Endothelial cell of umbilical vein (primary cell): ENCODE results near the gene NSUN4. TPM values are rescaled to one million over a fixed set of nuclear protein-coding genes. Genes with fewer than 3 reads are reported as not detected.

Source experiments
- BruUV-seq: library from RNA; stranded (reverse); fragments of 400-500 nt; replicated peaks from 2 replicates; lab custom pipeline; 2021; lab: Mats Ljungman, UMichigan
- CTCF ChIA-PET: fragments of 300-600, 350-600 bp; sonication (Branson Sonifier 250); formaldehyde crosslinking; loops from one replicate; lab custom pipeline; 2021; ENCODE audit warnings: antibody characterized with exemption, inconsistent platforms; lab: Charles Lee
- POLR2A ChIA-PET: fragments of 300-600, 350-600 bp; sonication (Branson Sonifier 250); formaldehyde crosslinking; loops from one replicate; lab custom pipeline; 2021; ENCODE audit warnings: antibody characterized with exemption, inconsistent platforms; lab: Charles Lee
- DNase-seq: peaks from one replicate; pipeline ENCODE4 v3.0.0-alpha.2; 2011; ENCODE audit warnings: low read depth, low spot score
- FAIRE-seq: peaks from 2 replicates; lab custom pipeline; 2011; peaks lifted over from hg19 to GRCh38; lab: Jason Lieb, UNC
- H2AFZ ChIP-seq: 2 replicates; pipeline ENCODE4 v1.6.0; 2012; ENCODE audit warnings: low read depth, low read length, control low read depth, inconsistent platforms
- H3K27ac ChIP-seq: 2 replicates; pipeline ENCODE4 v1.5.1; 2011; ENCODE audit warnings: low read depth, mild to moderate bottlenecking, control low read depth, low read length, moderate library complexity; ENCODE audit not compliant: insufficient read depth
- H3K27me3 ChIP-seq, 2 experiments: 2 replicates each; pipeline versions ENCODE4 v1.6.0 to v1.6.1; 2011; ENCODE audit warnings: low read length in 2 of 2, mixed read lengths in 1 of 2; ENCODE audit not compliant: control insufficient read depth in 2 of 2, insufficient read depth in 2 of 2
- H3K36me3 ChIP-seq, 2 experiments: 2 replicates in 1 of 2; 3 replicates in 1 of 2; pipeline ENCODE4 v1.5.1; 2011; ENCODE audit warnings: low read length in 2 of 2, mild to moderate bottlenecking in 1 of 2, moderate library complexity in 1 of 2; ENCODE audit not compliant: control insufficient read depth in 2 of 2, insufficient read depth in 2 of 2; ENCODE audit errors: extremely low read depth in 1 of 2
- H3K4me1 ChIP-seq: 3 replicates; pipeline ENCODE4 v1.5.1; 2011; ENCODE audit warnings: mild to moderate bottlenecking, low read length; ENCODE audit not compliant: control insufficient read depth, insufficient read depth; ENCODE audit errors: extremely low read depth
- H3K4me2 ChIP-seq: 2 replicates; pipeline ENCODE4 v1.6.1; 2011; ENCODE audit warnings: low read length, control low read depth, mixed read lengths; ENCODE audit not compliant: insufficient read depth
- H3K4me3 ChIP-seq, 3 experiments: fragments of 200-600 bp in 1 of 3; sonication (generic), shearing (Covaris generic) in 1 of 3; replicated peaks in 1 of 3; 2 replicates each; pipeline ENCODE4 v1.5.1; 2011 to 2016; ENCODE audit warnings: control low read depth in 3 of 3, low read length in 3 of 3, mild to moderate bottlenecking in 2 of 3, inconsistent platforms in 1 of 3, low read depth in 1 of 3, moderate library complexity in 1 of 3; ENCODE audit not compliant: insufficient read depth in 1 of 3
- H3K79me2 ChIP-seq: 2 replicates; pipeline ENCODE4 v1.6.0; 2012; ENCODE audit warnings: low read length, inconsistent platforms; ENCODE audit not compliant: control insufficient read depth, insufficient read depth
- H3K9ac ChIP-seq: replicated peaks from 2 replicates; pipeline ENCODE3; 2011; ENCODE audit warnings: low read length, control low read depth; ENCODE audit not compliant: insufficient read depth; ENCODE audit errors: extremely low read depth
- H3K9me1 ChIP-seq: replicated peaks from 3 replicates; pipeline ENCODE4 v1.6.0; 2011; ENCODE audit warnings: mild to moderate bottlenecking, low read length; ENCODE audit not compliant: control insufficient read depth, insufficient read depth; ENCODE audit errors: extremely low read depth
- H3K9me3 ChIP-seq: replicated peaks from 2 replicates; pipeline ENCODE4 v1.5.1; 2012; ENCODE audit warnings: low read length, inconsistent platforms; ENCODE audit not compliant: control insufficient read depth, insufficient read depth
- H4K20me1 ChIP-seq: replicated peaks from 2 replicates; pipeline ENCODE3; 2011; ENCODE audit warnings: mild to moderate bottlenecking, low read length; ENCODE audit not compliant: control insufficient read depth, insufficient read depth; ENCODE audit errors: extremely low read depth
- CTCF ChIP-seq, 2 donors: IDR thresholded peaks; 1 replicate in 1 of 2; 2 replicates in 1 of 2; pipeline ENCODE4 v1.5.1; 2011; ENCODE audit warnings: low read length in 2 of 2, mild to moderate bottlenecking in 2 of 2, moderate library complexity in 2 of 2, control low read depth in 1 of 2, inconsistent platforms in 1 of 2, low read depth in 1 of 2; ENCODE audit not compliant: insufficient read depth in 1 of 2; ENCODE audit errors: extremely low read depth in 1 of 2
- EZH2 ChIP-seq: IDR thresholded peaks from 2 replicates; pipeline ENCODE4 v1.6.1; 2012; ENCODE audit warnings: borderline replicate concordance, low read depth, mild to moderate bottlenecking, moderate library complexity, low read length, inconsistent platforms; ENCODE audit not compliant: severe bottlenecking
- FOS ChIP-seq: IDR thresholded peaks from 2 replicates; pipeline ENCODE4 v1.6.1; 2011; ENCODE audit warnings: mild to moderate bottlenecking, low read length, moderate library complexity, borderline replicate concordance; ENCODE audit not compliant: insufficient read depth
- GATA2 ChIP-seq: IDR thresholded peaks from 2 replicates; pipeline ENCODE4 v1.7.0; 2011; ENCODE audit warnings: low read depth, mild to moderate bottlenecking, moderate library complexity, mixed read lengths, low read length; ENCODE audit not compliant: insufficient read length, insufficient read depth
- JUN ChIP-seq: IDR thresholded peaks from 2 replicates; pipeline ENCODE4 v1.6.1; 2011; ENCODE audit warnings: borderline replicate concordance, low read depth; ENCODE audit not compliant: insufficient read length, insufficient read depth
- MAX ChIP-seq: IDR thresholded peaks from 2 replicates; pipeline ENCODE4 v1.6.1; 2011; ENCODE audit not compliant: insufficient read depth, insufficient read length
- MYC ChIP-seq: IDR thresholded peaks from one replicate; pipeline ENCODE4 v1.6.1; 2011; ENCODE audit warnings: mild to moderate bottlenecking, low read depth, low read length
- POLR2A ChIP-seq: IDR thresholded peaks from 2 replicates; pipeline ENCODE4 v1.6.1; 2012; ENCODE audit warnings: low read depth, mild to moderate bottlenecking, control low read depth, low read length
- POLR2AphosphoS5 ChIP-seq: IDR thresholded peaks from 2 replicates; pipeline ENCODE4 v1.6.1; 2012; ENCODE audit warnings: low read depth, mild to moderate bottlenecking, control low read depth, low read length, moderate library complexity; ENCODE audit not compliant: insufficient read depth
- dilution Hi-C: fragments of 300-500 bp; cut with MboI; formaldehyde crosslinking; loops from one replicate; pipeline ENCODE4 v1.15.0; 2019; ENCODE audit warnings: low sequenced_read_pairs; ENCODE audit not compliant: extremely low pct_ligation_motif_present
- intact Hi-C: fragments of 100-400 bp; cut with micrococcal nuclease; formaldehyde crosslinking; loops from one replicate; pipeline ENCODE4 v1.10.0; 2022
- polyA plus RNA-seq, 4 experiments: library from polyadenylated mRNA; depleted of rRNA in 3 of 4; stranded (reverse) in 3 of 4; unstranded in 1 of 4; fragments of >200 nt; gene quantifications; 2 replicates each; pipeline versions ENCODE4 v1.2.1 to v1.2.3, GENCODE V29; 2011 to 2012; ENCODE audit warnings: missing spikeins in 1 of 4
- total RNA-seq: library from RNA; stranded (reverse); gene quantifications from 2 replicates; pipeline ENCODE4 v1.2.3, GENCODE V29; 2021

The NSUN4 gene
- total and polyA plus RNA-seq, 2 donors (not counting 3 experiments of a cell fraction or from before 2014, with no cell fraction given): 21.6 to 23.4 TPM

- POLR2A ChIA-PET: no interaction called here
- CTCF ChIA-PET: interaction anchor here (0.8 to 1.8 kb wide), 4 partner anchors 11 to 118 kb away, joined by 3 to 12 read pairs (median 3); no protein-coding TSS in a partner anchor
- intact Hi-C loops: no loop called here
Measured at GRCh38 chr1:46408356-46409062, 67.9 kb downstream of the NSUN4 start.

More at GRCh38 chr1:46408356-46409062, 67.9 kb downstream of the NSUN4 start:
- no peak overlapping the region for H2AFZ ChIP-seq
- FAIRE-seq (no peak), DNase-seq (no peak)
- H3K9me1 ChIP-seq: no peaks in the 10 kb centered on the region
- H3K4me3 ChIP-seq: no peak overlapping the region
- no peaks in the 10 kb centered on the region for H3K79me2 ChIP-seq
- H3K27me3 ChIP-seq: peaks cover 0 to 1% of the 10 kb centered on the region in 2 experiments
- H3K36me3 ChIP-seq: no peaks in the 10 kb centered on the region
- no TSS peak for BruUV-seq
- no peak overlapping the region for H3K27ac ChIP-seq
- no peak overlapping the region for H3K4me2 ChIP-seq
- H3K4me1 ChIP-seq: no peaks in the 10 kb centered on the region
- TF ChIP-seq POLR2AphosphoS5: no peak
- no peak for TF ChIP-seq MAX
- no peak for TF ChIP-seq FOS
- no peak for TF ChIP-seq MYC
- TF ChIP-seq GATA2: no peak
- no peak for TF ChIP-seq EZH2
- TF ChIP-seq JUN: no peak
- no peak for TF ChIP-seq POLR2A
- TF ChIP-seq CTCF (IDR thresholded peaks at IDR 0.05; ENCODE audit: extremely low read depth in 1 of 2, insufficient read depth in 1 of 2, low read depth in 1 of 2, low read length in 2 of 2): no peak
- H4K20me1 ChIP-seq: no peaks in the 10 kb centered on the region
- dilution Hi-C loops: no loop called here
- H3K9me3 ChIP-seq: no peaks in the 10 kb centered on the region
- H3K9ac ChIP-seq: no peak overlapping the region
